Mammary epithelial cell (primary cell): ENCODE results near the gene CAPN11.

Experiments used
- CTCF ChIP-seq, 2 donors: IDR thresholded peaks in 1 of 2; conservative IDR thresholded peaks in 1 of 2; 2 replicates each; pipeline ENCODE4 v1.5.1; 2011 to 2012; ENCODE audit warnings: inconsistent platforms in 2 of 2, low read length in 2 of 2, mild to moderate bottlenecking in 2 of 2, control low read depth in 1 of 2, low read depth in 1 of 2; ENCODE audit not compliant: insufficient read depth in 1 of 2; ENCODE audit errors: extremely low read depth in 1 of 2
- EZH2 ChIP-seq: IDR thresholded peaks from 2 replicates; pipeline ENCODE4 v1.6.1; 2012; ENCODE audit warnings: low read length, inconsistent platforms, borderline replicate concordance

GRCh38 chr6:44154067-44154466 lies 4.6 kb upstream of the CAPN11 start:
- no peak for TF ChIP-seq CTCF (conservative IDR thresholded peaks at IDR 0.05 in 1 of 2, IDR thresholded peaks at IDR 0.05 in 1 of 2; ENCODE audit: extremely low read depth in 1 of 2, insufficient read depth in 1 of 2, low read depth in 1 of 2, low read length in 2 of 2)
- no peak for TF ChIP-seq EZH2
